Gastrocnemius medialis (tissue), 4 donors: ENCODE results near the gene UGT2B17. TPM values are rescaled to one million over a fixed set of nuclear protein-coding genes. Genes with fewer than 3 reads are reported as not detected.
"Not testable (repeated sequence)": the region's sequence is repeated elsewhere in the genome, so short reads cannot be mapped to it uniquely, and the experiment has no call there.

Source experiments
- ATAC-seq, 2 donors: fragments of 150-250 bp; one replicate each; pipeline ENCODE4 v1.9.1; 2016
- DNase-seq, 2 donors: peaks; one replicate each; pipeline ENCODE4 v3.0.0-alpha.2; 2019
- H3K27ac ChIP-seq, 4 donors: fragments of 200-600 bp; sonication (generic); 1 replicate in 1 of 4; 2 replicates in 3 of 4; pipeline ENCODE4 v1.5.1; 2016 to 2018; ENCODE audit warnings: mild to moderate bottlenecking in 2 of 4, moderate library complexity in 1 of 4
- H3K27me3 ChIP-seq, 3 donors: fragments of 200-600 bp; sonication (generic) in 2 of 3; 1 replicate in 1 of 3; 2 replicates in 2 of 3; pipeline versions ENCODE4 v1.5.1 to v1.6.0; 2016 to 2019; ENCODE audit warnings: mild to moderate bottlenecking in 1 of 3, moderate library complexity in 1 of 3
- H3K36me3 ChIP-seq, 2 donors: fragments of 200-600 bp; sonication (generic) in 1 of 2; one replicate each; pipeline ENCODE4 v1.5.1; 2017 to 2018
- H3K4me1 ChIP-seq, 2 donors: fragments of 200-600 bp; sonication (generic) in 1 of 2; one replicate each; pipeline ENCODE4 v1.5.1; 2016 to 2017; ENCODE audit warnings: mild to moderate bottlenecking in 2 of 2
- H3K4me3 ChIP-seq, 4 donors: fragments of 200-600 bp; sonication (generic) in 3 of 4; 1 replicate in 1 of 4; 2 replicates in 3 of 4; pipeline ENCODE4 v1.5.1; 2016 to 2019; ENCODE audit warnings: mild to moderate bottlenecking in 2 of 4
- H3K9me3 ChIP-seq, 3 donors: fragments of 200-600 bp; sonication (generic) in 2 of 3; 1 replicate in 1 of 3; 2 replicates in 2 of 3; pipeline ENCODE4 v1.5.1; 2016 to 2019
- POLR2A ChIP-seq, 2 donors: fragments of 450-650 bp; IDR thresholded peaks; one replicate each; pipeline ENCODE4 v1.6.1; 2017; ENCODE audit warnings: antibody characterized with exemption in 2 of 2, mild to moderate bottlenecking in 2 of 2, moderate library complexity in 2 of 2
- in situ Hi-C, 4 donors: fragments of 200-750 bp; cut with MboI; loops; one replicate each; pipeline versions ENCODE4 v1.15.0 to v1.8.0; 2017; ENCODE audit warnings: low sequenced_read_pairs in 4 of 4
- intact Hi-C: fragments of 100-400 bp; cut with DNase I; formaldehyde crosslinking; loops from one replicate; pipeline ENCODE4 v1.15.1; 2023; ENCODE audit warnings: low total_unique reads
- total RNA-seq, 4 donors: library from RNA; depleted of rRNA; stranded (reverse); fragments of >200 nt; gene quantifications; one replicate each; pipeline versions ENCODE4 v1.1.0 to v1.2.3, GENCODE V29; 2016
- TF ChIP-seq, protein P1 (sequence below), 5 experiments: fragments of 450-650 bp in 3 of 5; fragments of 200-600 bp in 2 of 5; sonication (generic) in 2 of 5; IDR thresholded peaks in 4 of 5; conservative IDR thresholded peaks in 1 of 5; 1 replicate in 4 of 5; 2 replicates in 1 of 5; pipeline ENCODE4 v1.5.1; 2016 to 2019; ENCODE audit warnings: antibody characterized with exemption in 5 of 5, mild to moderate bottlenecking in 3 of 5, moderate library complexity in 3 of 5

The UGT2B17 gene
- total RNA-seq, 4 donors from 2014 or later: 1.9 TPM; not detected in 3

DNA sequence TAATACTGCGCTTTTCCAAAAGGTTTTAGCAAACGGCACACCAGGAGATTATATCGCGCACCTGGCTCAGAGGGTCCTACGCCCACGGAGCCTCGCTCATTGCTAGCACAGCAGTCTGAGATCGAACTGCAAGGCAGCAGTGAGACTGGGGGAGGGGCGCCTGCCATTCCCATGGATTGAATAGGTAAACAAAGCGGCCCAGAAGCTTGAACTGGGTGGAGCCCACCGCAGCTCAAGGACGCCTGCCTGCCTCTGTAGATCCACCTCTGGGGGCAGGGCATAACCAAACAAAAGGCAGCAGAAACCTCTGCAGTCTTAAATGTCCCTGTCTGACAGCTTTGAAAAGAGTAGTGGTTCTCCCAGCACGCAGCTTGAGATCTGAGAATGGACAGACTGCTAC lies 33.4 kb downstream of the UGT2B17 start:
- H3K9me3 ChIP-seq, intact Hi-C loops, DNase-seq, H3K27me3 ChIP-seq, H3K4me1 ChIP-seq, H3K36me3 ChIP-seq, H3K4me3 ChIP-seq, in situ Hi-C loops, ATAC-seq, H3K27ac ChIP-seq: not testable (repeated sequence)

DNA sequence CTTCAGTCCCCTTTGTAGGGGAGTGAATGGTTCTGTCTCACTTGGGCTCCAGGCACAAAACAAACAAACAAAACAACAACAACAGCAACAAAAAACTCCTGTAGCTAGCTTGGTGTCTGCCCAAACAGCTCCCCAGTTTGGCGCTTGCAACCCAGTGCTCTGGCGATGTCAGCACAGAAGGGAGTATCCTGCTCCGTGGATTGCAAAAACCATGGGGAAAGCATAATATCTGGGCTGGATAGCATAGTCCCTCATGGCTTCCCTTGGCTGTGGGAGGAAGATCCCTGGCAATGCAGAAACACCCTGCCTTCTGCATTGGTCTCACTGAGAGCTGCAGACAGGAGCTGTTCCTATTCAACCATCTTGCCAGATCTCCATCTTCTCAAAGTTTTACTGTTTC lies 39.7 kb downstream of the UGT2B17 start:
- Histone ChIP-seq H3K9me3 (no peaks in the 10 kb centered on the region), H3K36me3 (no peaks in the 10 kb centered on the region), H3K27me3 (no peaks in the 10 kb centered on the region), H3K4me3 (no peak overlapping the region), H3K4me1 (no peaks in the 10 kb centered on the region), H3K27ac (no peak overlapping the region)
- intact Hi-C loops (no loop called here), in situ Hi-C loops (no loop called here)
- ATAC-seq (no peak), DNase-seq (no peak)
- TF ChIP-seq, protein P1, sequence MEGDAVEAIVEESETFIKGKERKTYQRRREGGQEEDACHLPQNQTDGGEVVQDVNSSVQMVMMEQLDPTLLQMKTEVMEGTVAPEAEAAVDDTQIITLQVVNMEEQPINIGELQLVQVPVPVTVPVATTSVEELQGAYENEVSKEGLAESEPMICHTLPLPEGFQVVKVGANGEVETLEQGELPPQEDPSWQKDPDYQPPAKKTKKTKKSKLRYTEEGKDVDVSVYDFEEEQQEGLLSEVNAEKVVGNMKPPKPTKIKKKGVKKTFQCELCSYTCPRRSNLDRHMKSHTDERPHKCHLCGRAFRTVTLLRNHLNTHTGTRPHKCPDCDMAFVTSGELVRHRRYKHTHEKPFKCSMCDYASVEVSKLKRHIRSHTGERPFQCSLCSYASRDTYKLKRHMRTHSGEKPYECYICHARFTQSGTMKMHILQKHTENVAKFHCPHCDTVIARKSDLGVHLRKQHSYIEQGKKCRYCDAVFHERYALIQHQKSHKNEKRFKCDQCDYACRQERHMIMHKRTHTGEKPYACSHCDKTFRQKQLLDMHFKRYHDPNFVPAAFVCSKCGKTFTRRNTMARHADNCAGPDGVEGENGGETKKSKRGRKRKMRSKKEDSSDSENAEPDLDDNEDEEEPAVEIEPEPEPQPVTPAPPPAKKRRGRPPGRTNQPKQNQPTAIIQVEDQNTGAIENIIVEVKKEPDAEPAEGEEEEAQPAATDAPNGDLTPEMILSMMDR (IDR thresholded peaks at IDR 0.05 in 4 of 5, conservative IDR thresholded peaks at IDR 0.05 in 1 of 5): no peak
- no peak for TF ChIP-seq POLR2A (IDR thresholded peaks at IDR 0.05)

DNA sequence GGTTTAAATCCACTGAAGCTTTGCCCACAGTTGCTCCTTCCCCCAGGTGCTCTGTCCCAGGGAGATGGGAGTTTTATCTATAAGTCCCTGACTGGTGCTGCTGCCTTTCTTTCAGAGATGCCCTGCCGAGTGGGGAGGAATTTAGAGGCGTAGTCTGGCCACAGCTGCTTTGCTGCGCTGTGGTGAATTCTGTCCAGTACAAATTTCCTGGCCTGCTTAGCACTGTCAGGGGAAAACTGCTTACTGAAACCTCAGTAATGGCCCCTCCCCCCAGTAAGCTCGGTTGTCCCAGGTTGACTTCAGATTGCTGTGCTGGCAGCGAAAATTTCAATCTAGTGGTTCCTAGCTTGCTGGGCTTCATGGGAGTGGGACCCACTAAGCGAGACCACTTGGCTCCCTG lies 40.1 kb downstream of the UGT2B17 start:
- DNase-seq: no peak

DNA sequence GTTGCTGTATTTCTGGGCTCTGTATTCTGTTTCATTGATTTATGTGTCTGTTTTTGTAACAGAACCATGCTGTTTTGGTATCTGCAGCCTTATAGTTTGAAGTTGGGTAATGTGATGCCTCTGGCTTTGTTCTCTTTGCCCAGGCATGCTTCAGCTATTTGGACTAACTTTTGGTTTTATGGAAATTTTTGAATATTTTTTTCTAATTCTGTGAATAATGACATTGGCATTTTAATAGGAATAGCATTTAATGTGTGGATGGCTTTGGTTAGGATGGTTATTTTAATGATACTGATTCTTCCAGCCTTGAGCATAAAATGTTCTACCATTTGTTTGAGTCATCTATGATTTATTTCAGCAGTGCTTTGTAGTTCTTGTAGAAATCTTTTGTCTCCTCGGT lies 53.9 kb downstream of the UGT2B17 start:
- H3K36me3 ChIP-seq, H3K4me1 ChIP-seq, intact Hi-C loops, H3K9me3 ChIP-seq, DNase-seq, H3K27me3 ChIP-seq, in situ Hi-C loops, H3K27ac ChIP-seq, ATAC-seq, H3K4me3 ChIP-seq: not testable (repeated sequence)

More for the DNA sequence above, 40.1 kb downstream of the UGT2B17 start:
- Histone ChIP-seq H3K4me1 (no peaks in the 10 kb centered on the region), H3K9me3 (no peaks in the 10 kb centered on the region), H3K27ac (no peak overlapping the region), H3K4me3 (no peak overlapping the region), H3K27me3 (no peaks in the 10 kb centered on the region), H3K36me3 (no peaks in the 10 kb centered on the region)
- no peak for ATAC-seq
- intact Hi-C loops (no loop called here), in situ Hi-C loops (no loop called here)
- no peak for TF ChIP-seq POLR2A (IDR thresholded peaks at IDR 0.05)
- TF ChIP-seq, protein P1 (IDR thresholded peaks at IDR 0.05 in 4 of 5, conservative IDR thresholded peaks at IDR 0.05 in 1 of 5): no peak

DNA sequence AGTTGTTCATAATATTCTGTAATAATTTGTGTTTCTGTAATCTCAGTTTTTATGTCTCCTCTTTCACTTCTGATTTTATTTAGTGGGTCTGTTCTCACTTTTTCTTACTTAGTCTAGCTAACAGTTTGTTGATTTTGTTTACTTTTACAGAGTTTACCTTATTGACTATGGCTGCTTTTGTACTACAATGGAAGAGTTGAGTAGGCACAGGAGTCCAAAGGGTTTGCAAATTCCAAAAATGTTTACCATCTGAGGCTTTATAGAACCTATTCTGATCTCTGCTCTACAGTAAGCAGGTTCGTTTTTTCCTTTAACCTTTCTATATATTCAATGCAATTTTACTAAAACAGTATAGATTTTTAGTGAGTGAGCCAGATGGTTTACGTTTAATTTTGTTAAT lies 55.1 kb downstream of the UGT2B17 start:
- TF ChIP-seq POLR2A (IDR thresholded peaks at IDR 0.05): no peak
- Histone ChIP-seq H3K27ac (no peak overlapping the region), H3K4me1 (no peaks in the 10 kb centered on the region), H3K27me3 (no peaks in the 10 kb centered on the region), H3K9me3 (no peaks in the 10 kb centered on the region), H3K36me3 (no peaks in the 10 kb centered on the region), H3K4me3 (no peak overlapping the region)
- DNase-seq: no peak
- in situ Hi-C loops (no loop called here), intact Hi-C loops (no loop called here)
- ATAC-seq: no peak

DNA sequence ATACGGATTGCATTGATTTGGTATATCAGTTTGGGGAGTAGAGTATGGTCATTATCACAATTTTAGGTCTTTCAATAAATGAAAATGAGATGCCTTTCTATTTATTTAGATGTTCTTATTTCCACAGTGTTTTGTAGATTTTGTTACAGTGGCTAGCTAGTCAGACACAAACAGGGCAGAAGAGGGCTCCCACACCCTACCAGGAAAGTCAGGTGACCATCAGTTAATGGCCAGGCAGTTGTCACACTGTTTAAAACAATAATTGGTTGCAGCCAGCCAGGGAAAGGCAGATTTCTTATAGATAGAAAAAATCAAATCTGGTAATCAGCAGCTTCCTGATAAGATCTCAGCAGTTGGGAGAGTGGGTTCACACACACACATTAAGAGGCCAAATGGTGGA lies 57.2 kb downstream of the UGT2B17 start:
- no peaks in the 10 kb centered on the region for H3K4me1 ChIP-seq
- H3K9me3 ChIP-seq: no peaks in the 10 kb centered on the region
- no peak overlapping the region for H3K27ac ChIP-seq
- in situ Hi-C loops: no loop called here
- ATAC-seq (no peak), DNase-seq (no peak)
- no peak overlapping the region for H3K4me3 ChIP-seq
- intact Hi-C loops: no loop called here
- TF ChIP-seq, protein P1 (IDR thresholded peaks at IDR 0.05 in 4 of 5, conservative IDR thresholded peaks at IDR 0.05 in 1 of 5): no peak
- TF ChIP-seq POLR2A (IDR thresholded peaks at IDR 0.05): no peak
- H3K36me3 ChIP-seq: no peaks in the 10 kb centered on the region
- no peaks in the 10 kb centered on the region for H3K27me3 ChIP-seq

DNA sequence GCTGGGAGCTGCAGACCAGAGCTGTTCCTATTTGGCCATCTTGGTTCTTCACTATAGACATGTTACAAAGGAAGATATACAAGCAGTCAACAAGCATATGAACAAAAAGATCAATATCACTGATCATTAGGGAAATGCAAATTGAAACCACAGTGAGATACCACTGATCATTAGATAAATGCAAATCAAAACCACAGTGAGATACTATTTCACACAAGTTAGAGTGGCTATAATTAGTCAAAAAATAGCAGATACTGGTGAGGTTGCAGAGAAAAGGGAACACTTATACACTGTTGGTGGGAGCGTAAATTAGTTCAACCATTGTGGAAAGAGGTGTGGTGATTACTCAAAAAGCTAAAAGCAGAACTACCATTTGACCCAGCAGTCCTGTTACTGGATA lies 70.7 kb downstream of the UGT2B17 start:
- H3K4me1 ChIP-seq, DNase-seq, ATAC-seq, H3K9me3 ChIP-seq, H3K36me3 ChIP-seq, H3K27ac ChIP-seq, intact Hi-C loops, H3K4me3 ChIP-seq, H3K27me3 ChIP-seq: not testable (repeated sequence)
- in situ Hi-C loops: loop anchor here in 1 of 4 donors (10.0 kb wide), 1 partner anchor 129 kb away; no protein-coding TSS in a partner anchor

DNA sequence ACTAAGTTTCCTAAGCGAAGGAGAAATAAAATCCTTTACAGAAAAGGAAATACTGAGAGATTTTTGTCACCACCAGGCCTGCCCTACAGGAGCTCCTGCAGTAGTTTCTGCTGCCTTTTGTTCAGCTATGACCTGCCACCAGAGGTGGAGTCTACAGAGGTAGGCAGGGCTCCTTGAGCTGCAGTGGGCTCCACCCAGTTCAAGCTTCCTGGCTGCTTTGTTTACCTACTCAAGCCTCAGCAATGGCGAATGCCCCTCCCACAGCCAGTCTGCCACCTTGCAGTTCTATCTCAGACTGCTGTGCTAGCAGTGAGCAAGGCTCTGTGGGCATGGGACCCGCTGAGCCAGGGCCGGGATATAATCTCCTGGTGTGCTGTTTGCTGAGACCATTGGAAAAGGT lies 71.3 kb downstream of the UGT2B17 start:
- not testable (repeated sequence) for DNase-seq, H3K36me3 ChIP-seq, H3K27ac ChIP-seq, H3K9me3 ChIP-seq, H3K4me1 ChIP-seq, H3K27me3 ChIP-seq, ATAC-seq, H3K4me3 ChIP-seq
- intact Hi-C loops (loop anchor here (5.0 kb wide), 1 partner anchor 122 kb away; no protein-coding TSS in a partner anchor), in situ Hi-C loops (loop anchor here in 2 of 4 donors (5.0 to 10.0 kb wide), 2 partner anchors 127 to 130 kb away; no protein-coding TSS in a partner anchor)

DNA sequence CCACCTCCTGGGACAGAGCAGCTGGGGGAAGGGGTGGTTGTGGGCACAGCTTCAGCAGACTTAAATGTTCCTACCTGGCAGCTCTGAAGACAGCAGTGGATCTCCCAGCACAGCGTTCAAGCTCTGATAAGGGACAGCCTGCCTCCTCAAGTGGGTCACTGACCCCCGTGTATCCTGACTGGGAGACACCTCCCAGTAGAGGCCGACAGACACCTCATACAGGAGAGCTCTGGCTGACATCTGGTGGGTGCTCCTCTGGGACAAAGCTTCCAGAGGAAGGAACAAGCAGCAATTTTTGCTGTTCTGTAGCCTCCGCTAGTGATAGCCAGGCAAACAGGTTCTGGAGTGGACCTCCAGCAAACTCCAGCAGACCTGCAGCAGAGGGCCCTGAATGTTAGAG lies 72.7 kb downstream of the UGT2B17 start:
- not testable (repeated sequence) for H3K9me3 ChIP-seq, H3K4me3 ChIP-seq, H3K36me3 ChIP-seq, H3K4me1 ChIP-seq, ATAC-seq, H3K27me3 ChIP-seq, DNase-seq, H3K27ac ChIP-seq
- intact Hi-C loops (loop anchor here (5.0 kb wide), 1 partner anchor 124 kb away; no protein-coding TSS in a partner anchor), in situ Hi-C loops (loop anchor here in 2 of 4 donors (5.0 to 10.0 kb wide), 2 partner anchors 129 to 131 kb away; no protein-coding TSS in a partner anchor)
